HCT116 (cell line): ENCODE results near the gene THUMPD2. TPM values are rescaled to one million over a fixed set of nuclear protein-coding genes. Genes with fewer than 3 reads are reported as not detected.

ENCODE experiments used
- ATAC-seq: fragments of 200-7000 bp; cut with Tn5 transposase; 2 replicates; pipeline ENCODE4 v1.9.1; 2020; ENCODE audit warnings: mild to moderate bottlenecking, moderate library complexity
- BruUV-seq: library from RNA; stranded (reverse); fragments of 400-500 nt; replicated peaks from 2 replicates; lab custom pipeline; 2021; lab: Mats Ljungman, UMichigan
- CTCF ChIA-PET: fragments of 300-600 bp; sonication (Branson Sonifier 250); formaldehyde crosslinking; loops from one replicate; lab custom pipeline; 2021; ENCODE audit warnings: antibody characterized with exemption; lab: Charles Lee
- POLR2A ChIA-PET: fragments of 300-600, 350-600 bp; sonication (Branson Sonifier 250); formaldehyde crosslinking; loops from one replicate; lab custom pipeline; 2021; ENCODE audit warnings: antibody characterized with exemption; lab: Charles Lee
- RAD21 ChIA-PET, 2 experiments: fragments of 300-600 bp; sonication (Branson Sonifier 250); formaldehyde crosslinking; loops; one replicate each; lab custom pipeline; 2023; ENCODE audit warnings: low total read pairs in 2 of 2; ENCODE audit not compliant: uncharacterized antibody in 2 of 2, unreplicated experiment in 2 of 2, low non-redundant PET in 1 of 2; lab: Charles Lee
- DNase-seq: peaks from one replicate; pipeline ENCODE4 v3.0.0-alpha.2; 2010; ENCODE audit warnings: low read depth, low spot score
- H2AFZ ChIP-seq: fragments of 200-600 bp; shearing (Covaris generic), sonication (generic); 2 replicates; pipeline ENCODE4 v1.6.1; 2017; ENCODE audit warnings: low read depth, mixed run types, mixed read lengths, antibody characterized with exemption, low read length; ENCODE audit not compliant: poor library complexity, severe bottlenecking
- H3K27ac ChIP-seq: 2 replicates; pipeline ENCODE4 v1.5.1; 2012; ENCODE audit warnings: low read depth, low read length
- H3K27me3 ChIP-seq: fragments of 200-600 bp; sonication (generic); 2 replicates; pipeline ENCODE4 v1.6.1; 2016; ENCODE audit warnings: mixed run types, low read length, mixed read lengths; ENCODE audit not compliant: insufficient read depth
- H3K36me3 ChIP-seq, 2 experiments: fragments of 200-500 bp in 1 of 2; fragments of 200-600 bp in 1 of 2; sonication (Bioruptor generic) in 1 of 2; sonication (generic) in 1 of 2; 2 replicates each; pipeline versions ENCODE4 v1.5.1 to v1.6.1; 2014 to 2016; ENCODE audit warnings: low read length in 2 of 2, inconsistent platforms in 1 of 2, mixed read lengths in 1 of 2, mixed run types in 1 of 2; ENCODE audit not compliant: insufficient read depth in 2 of 2, control insufficient read depth in 1 of 2
- H3K4me1 ChIP-seq, 2 experiments: fragments of 200-600 bp in 1 of 2; sonication (generic) in 1 of 2; 2 replicates each; pipeline versions ENCODE4 v1.5.1 to v1.6.1; 2012 to 2017; ENCODE audit warnings: low read length in 2 of 2, inconsistent platforms in 1 of 2, mild to moderate bottlenecking in 1 of 2, mixed read lengths in 1 of 2, mixed run types in 1 of 2, moderate library complexity in 1 of 2; ENCODE audit not compliant: insufficient read depth in 2 of 2, control insufficient read depth in 1 of 2
- H3K4me2 ChIP-seq: fragments of 200-600 bp; sonication (generic); 2 replicates; pipeline ENCODE4 v1.6.1; 2017; ENCODE audit warnings: mixed run types, low read length, mixed read lengths
- H3K4me3 ChIP-seq, 2 experiments: fragments of 200-600 bp in 1 of 2; sonication (generic) in 1 of 2; replicated peaks in 1 of 2; 2 replicates each; pipeline ENCODE4 v1.5.1; 2011 to 2016; ENCODE audit warnings: low read length in 2 of 2, control low read depth in 1 of 2, low read depth in 1 of 2, mild to moderate bottlenecking in 1 of 2, mixed read lengths in 1 of 2, mixed run types in 1 of 2
- H3K79me2 ChIP-seq: fragments of 200-600 bp; sonication (generic); 2 replicates; pipeline ENCODE4 v1.6.1; 2017; ENCODE audit warnings: mild to moderate bottlenecking, mixed run types, low read length, moderate library complexity, mixed read lengths; ENCODE audit not compliant: insufficient read depth
- H3K9ac ChIP-seq: fragments of 200-600 bp; sonication (generic); 2 replicates; pipeline ENCODE4 v1.6.1; 2016; ENCODE audit warnings: low read length, mixed read lengths
- H3K9me2 ChIP-seq: fragments of 200-600 bp; sonication (generic), shearing (Covaris generic); 2 replicates; pipeline ENCODE4 v1.6.1; 2017; ENCODE audit warnings: mixed run types, mild to moderate bottlenecking, moderate library complexity; ENCODE audit not compliant: insufficient read depth
- H3K9me3 ChIP-seq, 2 experiments: fragments of 200-500 bp in 1 of 2; fragments of 200-600 bp in 1 of 2; sonication (Bioruptor generic) in 1 of 2; sonication (generic) in 1 of 2; 2 replicates each; pipeline ENCODE4 v1.6.1; 2014 to 2017; ENCODE audit warnings: low read length in 2 of 2, mixed read lengths in 2 of 2, inconsistent platforms in 1 of 2, low read depth in 1 of 2, mild to moderate bottlenecking in 1 of 2, mixed run types in 1 of 2, moderate library complexity in 1 of 2; ENCODE audit not compliant: control insufficient read depth in 1 of 2, insufficient read depth in 1 of 2
- H4K20me1 ChIP-seq: fragments of 200-600 bp; sonication (generic), shearing (Covaris generic); 2 replicates; pipeline ENCODE4 v1.6.1; 2017; ENCODE audit warnings: mixed run types, mild to moderate bottlenecking, moderate library complexity; ENCODE audit not compliant: insufficient read depth
- CBX3 ChIP-seq: IDR thresholded peaks from 2 replicates; pipeline ENCODE4 v1.6.1; 2012; ENCODE audit warnings: low read depth
- CTCF ChIP-seq, 3 experiments: fragments of 200-600 bp in 1 of 3; sonication (generic) in 1 of 3; IDR thresholded peaks in 2 of 3; conservative IDR thresholded peaks in 1 of 3; 2 replicates each; pipeline ENCODE4 v1.5.1; 2012 to 2017; ENCODE audit warnings: low read depth in 2 of 3, low read length in 2 of 3, antibody characterized with exemption in 1 of 3, borderline replicate concordance in 1 of 3, control low read depth in 1 of 3, mild to moderate bottlenecking in 1 of 3, mixed read lengths in 1 of 3, mixed run types in 1 of 3, moderate library complexity in 1 of 3; ENCODE audit not compliant: insufficient read depth in 1 of 3
- EGR1 ChIP-seq: IDR thresholded peaks from 2 replicates; pipeline ENCODE4 v1.6.1; 2012; ENCODE audit warnings: low read depth
- ELF1 ChIP-seq: IDR thresholded peaks from 2 replicates; pipeline ENCODE4 v1.6.1; 2012; ENCODE audit warnings: low read depth, borderline replicate concordance
- EZH2 ChIP-seq: fragments of 200-600 bp; sonication (generic); IDR thresholded peaks from 2 replicates; pipeline ENCODE4 v1.6.1; 2017; ENCODE audit warnings: antibody characterized with exemption, mixed run types
- MAX ChIP-seq: IDR thresholded peaks from 2 replicates; pipeline ENCODE4 v1.6.1; 2012
- POLR2A ChIP-seq: IDR thresholded peaks from 2 replicates; pipeline ENCODE4 v1.7.0; 2011; ENCODE audit warnings: borderline replicate concordance; ENCODE audit not compliant: insufficient read depth, insufficient read length; ENCODE audit errors: extremely low read depth
- SRF ChIP-seq: IDR thresholded peaks from 2 replicates; pipeline ENCODE4 v1.6.1; 2012; ENCODE audit warnings: low read depth
- TCF7L2 ChIP-seq: IDR thresholded peaks from 2 replicates; pipeline ENCODE4 v1.7.0; 2011; ENCODE audit warnings: borderline replicate concordance, inconsistent platforms; ENCODE audit not compliant: insufficient read depth, insufficient read length; ENCODE audit errors: extremely low read depth
- YY1 ChIP-seq: IDR thresholded peaks from 2 replicates; pipeline ENCODE4 v1.6.1; 2011; ENCODE audit warnings: low read length, low read depth, moderate library complexity, mild to moderate bottlenecking; ENCODE audit not compliant: insufficient replicate concordance; ENCODE audit errors: extremely low read depth
- ZNF274 ChIP-seq: fragments of 200-500 bp; sonication (Bioruptor generic); IDR thresholded peaks from 2 replicates; pipeline ENCODE4 v1.6.1; 2014; ENCODE audit warnings: mild to moderate bottlenecking, low read depth, low read length, inconsistent platforms
- intact Hi-C: fragments of 100-400 bp; cut with micrococcal nuclease; formaldehyde crosslinking; loops from 2 replicates; pipeline ENCODE4 v1.10.0; 2022
- total RNA-seq: library from RNA; stranded (reverse); gene quantifications from one replicate; pipeline ENCODE4 v1.2.1, GENCODE V29; 2021; ENCODE audit not compliant: unreplicated experiment
- TF ChIP-seq, protein P1 (sequence below): IDR thresholded peaks from 2 replicates; pipeline ENCODE4 v1.6.1; 2012

Gene THUMPD2
- total RNA-seq, 1 experiment from 2014 or later, result 15.8 TPM

DNA sequence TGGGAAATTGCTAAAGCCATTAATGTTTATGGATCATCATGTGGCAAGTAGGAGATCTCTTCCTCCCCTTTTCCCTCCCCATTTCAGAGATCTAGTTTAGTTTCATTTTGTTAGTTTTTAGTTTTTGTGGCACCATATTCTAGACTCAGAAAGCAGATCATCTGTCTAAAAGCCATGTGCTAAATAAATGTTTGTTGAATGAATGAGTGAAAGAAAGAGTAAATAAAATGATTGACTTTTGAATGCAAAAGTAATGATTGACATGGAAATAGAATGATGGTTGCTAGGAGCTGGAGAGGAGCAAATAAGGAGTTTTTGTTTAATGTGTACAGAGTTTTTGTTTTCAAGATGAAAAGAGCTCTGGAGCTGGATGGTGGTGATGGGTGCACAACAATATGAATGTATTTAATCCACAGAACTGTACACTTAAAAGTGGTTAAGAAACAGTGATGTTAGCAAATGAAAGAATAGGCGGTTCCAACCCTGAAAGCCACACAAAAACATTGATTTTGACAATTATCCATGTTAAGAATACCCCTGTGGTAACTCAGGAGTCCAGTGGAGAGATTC, 89.7 kb downstream of the THUMPD2 start:
- H3K27ac ChIP-seq, result no peak overlapping the region
- TF ChIP-seq CTCF (IDR thresholded peaks at IDR 0.05 in 2 of 3, conservative IDR thresholded peaks at IDR 0.05 in 1 of 3; ENCODE audit: borderline replicate concordance in 1 of 3, insufficient read depth in 1 of 3, low read depth in 2 of 3, low read length in 2 of 3) (no peak), YY1 (no peak), TCF7L2 (no peak), EZH2 (no peak), CBX3 (no peak), ELF1 (no peak), ZNF274 (no peak), MAX (no peak), EGR1 (no peak), SRF (no peak), POLR2A (no peak)
- TF ChIP-seq, protein P1, sequence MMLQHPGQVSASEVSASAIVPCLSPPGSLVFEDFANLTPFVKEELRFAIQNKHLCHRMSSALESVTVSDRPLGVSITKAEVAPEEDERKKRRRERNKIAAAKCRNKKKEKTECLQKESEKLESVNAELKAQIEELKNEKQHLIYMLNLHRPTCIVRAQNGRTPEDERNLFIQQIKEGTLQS, result no peak
- H3K4me1 ChIP-seq, result no peaks in the 10 kb centered on the region
- RAD21 ChIA-PET, result no interaction called here
- no peaks in the 10 kb centered on the region for H3K36me3 ChIP-seq
- CTCF ChIA-PET, result no interaction called here
- H3K79me2 ChIP-seq, result no peaks in the 10 kb centered on the region
- H3K9me2 ChIP-seq, result no peaks in the 10 kb centered on the region
- H2AFZ ChIP-seq, result no peak overlapping the region
- H3K9ac ChIP-seq, result no peak overlapping the region
- H3K4me3 ChIP-seq, result no peak overlapping the region
- no peaks in the 10 kb centered on the region for H3K9me3 ChIP-seq
- POLR2A ChIA-PET, result no interaction called here
- H3K27me3 ChIP-seq, result peaks cover 13% of the 10 kb centered on the region; the same call in 1 of the 2 replicates
- H4K20me1 ChIP-seq, result no peaks in the 10 kb centered on the region
- H3K4me2 ChIP-seq, result no peak overlapping the region
- ATAC-seq, result no peak
- intact Hi-C loops, result no loop called here
- DNase-seq, result no peak
- no TSS peak for BruUV-seq
